ENCODE results near the gene OTUD7B.

Gene OTUD7B

DNA sequence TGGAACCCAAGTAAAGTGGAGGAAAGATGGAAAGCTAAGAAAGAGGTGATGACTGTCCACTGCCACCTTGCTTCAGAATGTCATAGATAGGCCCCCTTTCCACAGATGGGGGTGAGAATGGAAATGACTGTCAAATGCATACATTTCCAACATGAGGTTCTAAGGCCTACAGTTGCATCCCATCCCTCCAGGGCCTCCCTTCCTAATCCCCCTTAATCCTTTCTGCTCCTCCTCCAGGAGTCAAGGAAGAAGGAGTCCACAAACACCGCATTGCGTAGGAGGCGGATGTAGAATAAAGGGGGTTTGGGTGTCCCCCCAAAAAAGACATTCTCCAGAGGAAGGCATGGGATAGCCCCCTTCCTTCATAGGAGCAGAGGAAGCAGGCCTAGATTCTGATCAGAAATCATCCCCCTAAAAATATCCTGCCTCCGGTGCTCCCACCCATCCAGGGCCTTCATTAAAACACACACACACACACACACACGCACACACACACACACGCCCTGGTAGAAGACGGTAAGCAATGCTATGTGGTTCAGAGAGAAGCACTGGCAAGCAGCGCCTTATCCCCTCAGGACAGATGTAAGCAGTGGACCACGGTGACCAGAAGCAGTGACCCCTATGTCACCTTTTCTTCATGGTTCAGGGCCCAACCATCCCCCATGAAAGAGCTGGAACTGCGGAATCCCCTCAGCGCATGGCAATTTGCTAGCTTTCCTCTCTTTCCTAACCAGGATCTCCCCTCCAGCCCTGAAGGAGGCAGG, 94.9 kb downstream of the OTUD7B start:
- no peak for DNase-seq

DNA sequence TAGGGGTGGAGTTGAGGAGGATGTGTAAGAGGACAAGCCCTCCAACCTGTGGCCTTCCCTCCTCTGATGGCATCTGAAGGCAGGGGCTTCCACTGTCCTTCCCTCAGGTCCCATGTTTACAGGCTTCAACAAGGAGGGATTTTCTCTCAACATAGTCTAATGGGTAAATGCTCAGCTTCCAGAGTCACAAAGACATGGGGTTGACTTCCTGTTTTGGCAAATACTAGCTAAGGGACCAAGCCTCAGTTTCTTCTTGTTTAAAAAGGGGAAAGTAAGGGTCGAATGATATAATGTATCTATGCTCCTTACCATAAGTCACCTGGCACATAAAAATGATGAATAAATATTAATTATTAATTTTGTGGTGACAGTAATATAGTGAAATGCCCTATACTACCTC, 96.0 kb downstream of the OTUD7B start:
- DNase-seq: no peak

DNA sequence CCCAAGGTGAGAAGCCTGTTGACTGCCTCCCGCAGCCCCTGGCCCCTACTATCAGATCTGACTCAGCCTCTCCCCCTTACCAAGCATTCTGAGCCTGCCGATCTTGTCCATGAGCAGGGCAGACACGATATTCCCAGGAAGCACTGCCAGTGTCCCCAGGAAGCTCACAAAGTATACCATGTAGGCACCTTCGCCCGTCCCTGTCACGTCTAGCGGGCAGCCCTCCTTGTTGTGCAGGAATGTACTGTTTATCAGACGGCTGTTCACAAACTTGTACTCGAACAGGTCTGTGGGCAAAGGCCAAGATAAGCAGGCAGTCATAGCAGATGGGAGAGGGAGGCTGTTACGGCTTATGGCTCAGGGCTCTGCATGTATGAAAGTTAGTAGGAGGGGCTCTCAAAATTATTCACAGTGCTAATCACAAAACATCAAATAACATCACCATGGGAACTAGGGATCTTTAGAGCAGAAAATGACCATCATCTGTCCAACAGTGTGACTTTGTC, 103.9 kb downstream of the OTUD7B start:
- DNase-seq: no peak

DNA sequence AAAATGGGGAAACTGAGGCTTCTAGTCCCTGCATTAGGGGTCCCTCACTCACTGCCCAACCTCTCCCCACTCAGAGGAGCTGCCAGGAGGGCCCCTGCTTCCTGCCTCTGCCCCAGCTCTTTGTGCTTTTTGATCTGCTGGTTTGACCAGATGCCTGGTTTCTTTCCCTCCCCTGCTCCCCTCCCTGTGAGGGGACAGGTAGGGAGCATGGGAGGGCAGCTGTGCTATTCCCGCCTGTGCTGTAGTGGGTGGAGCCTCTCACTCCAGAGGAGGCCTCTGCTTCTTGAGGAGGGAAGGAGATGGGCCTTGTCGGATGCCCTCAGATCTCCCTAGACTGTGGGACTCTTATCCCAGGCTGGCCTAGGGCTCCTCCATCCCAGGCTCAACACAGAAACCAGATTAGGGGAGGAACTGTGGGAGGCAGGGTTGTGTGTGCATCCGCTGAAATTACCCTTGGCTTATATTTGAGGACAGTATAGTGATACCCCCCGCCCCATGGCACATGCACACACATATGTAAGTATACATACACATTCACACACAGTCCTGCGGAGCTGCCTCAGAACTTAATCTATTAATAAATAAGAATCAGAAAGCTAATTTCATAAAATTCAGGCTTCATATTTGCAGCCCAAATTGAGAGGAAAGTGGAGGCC, 106.6 kb downstream of the OTUD7B start:
- DNase-seq: no peak

DNA sequence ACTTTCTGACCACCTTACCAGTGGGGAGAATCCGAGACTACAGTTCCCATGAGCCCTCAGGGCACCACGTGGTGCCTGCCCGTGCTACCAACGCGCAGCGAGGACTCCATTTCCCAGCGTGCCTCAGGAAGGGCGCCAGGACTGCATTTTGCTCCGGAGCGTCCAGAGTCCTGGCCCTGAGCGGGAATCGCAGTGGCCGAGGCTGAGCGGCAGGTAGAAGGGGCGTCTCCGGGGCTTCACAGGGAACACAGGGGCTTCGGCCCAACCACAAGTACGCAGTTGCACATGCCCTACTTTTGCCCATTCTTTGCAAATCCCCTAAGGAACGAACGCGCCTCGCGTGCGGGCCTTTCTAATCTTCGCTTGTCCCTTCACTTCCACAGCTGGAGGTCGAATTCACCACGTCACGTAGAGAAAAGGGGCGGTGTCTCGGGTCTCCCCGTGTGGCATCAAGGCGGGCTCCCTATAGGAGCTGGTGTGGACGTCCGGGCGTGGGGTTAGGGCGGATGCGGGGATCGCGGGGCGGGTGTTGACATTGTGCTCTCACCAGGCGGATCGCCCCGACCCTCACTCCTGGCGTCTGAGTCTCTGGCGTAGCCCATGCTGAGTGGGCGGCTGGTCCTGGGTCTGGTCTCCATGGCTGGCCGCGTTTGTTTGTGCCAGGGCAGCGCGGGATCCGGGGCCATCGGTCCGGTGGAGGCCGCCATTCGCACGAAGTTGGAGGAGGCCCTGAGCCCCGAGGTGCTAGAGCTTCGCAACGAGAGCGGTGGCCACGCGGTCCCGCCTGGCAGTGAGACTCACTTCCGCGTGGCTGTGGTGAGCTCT, 110.9 kb downstream of the OTUD7B start, which contains the start of gene BOLA1:
TSS of gene BOLA1 (plus strand) at position 109 of the 825 bp plus-strand sequence. CDS start at position 601, 492 bp downstream.
- peak; percentile 67 for DNase-seq

DNA sequence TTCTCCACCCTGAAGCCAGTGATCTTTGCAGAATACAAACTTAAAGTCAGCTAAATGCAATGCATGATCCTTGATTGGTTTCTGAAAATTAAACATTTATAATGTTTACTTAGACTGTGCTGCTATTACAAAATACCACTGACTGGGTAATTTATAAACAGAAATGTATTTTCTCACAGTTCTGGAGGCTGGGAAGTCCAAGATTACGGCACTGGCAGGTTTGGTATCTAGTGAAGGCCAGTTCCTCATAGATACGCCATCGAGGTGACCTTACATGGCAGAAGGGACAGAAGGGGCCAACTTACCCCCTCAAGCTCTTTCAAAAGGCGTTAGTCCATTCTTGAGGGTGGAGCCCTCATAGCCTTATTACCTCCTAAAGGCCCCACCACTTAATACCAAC, 114.0 kb downstream of the OTUD7B start:
- no peak for DNase-seq

DNA sequence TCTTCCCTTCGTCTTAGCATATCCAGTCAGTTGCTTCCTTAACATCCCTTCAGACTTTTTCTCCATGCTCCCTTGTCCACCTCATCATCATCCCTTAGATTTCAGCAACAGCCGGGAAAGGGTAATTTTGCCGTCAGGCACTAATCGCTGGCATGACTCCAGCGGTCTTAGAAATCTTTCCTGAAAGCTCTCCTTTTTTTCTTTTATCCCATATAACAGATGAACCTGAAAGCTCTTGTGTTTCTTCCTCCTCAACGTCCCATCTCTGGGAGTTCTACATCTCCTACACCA, 121.6 kb downstream of the OTUD7B start:
- no peak for DNase-seq

DNA sequence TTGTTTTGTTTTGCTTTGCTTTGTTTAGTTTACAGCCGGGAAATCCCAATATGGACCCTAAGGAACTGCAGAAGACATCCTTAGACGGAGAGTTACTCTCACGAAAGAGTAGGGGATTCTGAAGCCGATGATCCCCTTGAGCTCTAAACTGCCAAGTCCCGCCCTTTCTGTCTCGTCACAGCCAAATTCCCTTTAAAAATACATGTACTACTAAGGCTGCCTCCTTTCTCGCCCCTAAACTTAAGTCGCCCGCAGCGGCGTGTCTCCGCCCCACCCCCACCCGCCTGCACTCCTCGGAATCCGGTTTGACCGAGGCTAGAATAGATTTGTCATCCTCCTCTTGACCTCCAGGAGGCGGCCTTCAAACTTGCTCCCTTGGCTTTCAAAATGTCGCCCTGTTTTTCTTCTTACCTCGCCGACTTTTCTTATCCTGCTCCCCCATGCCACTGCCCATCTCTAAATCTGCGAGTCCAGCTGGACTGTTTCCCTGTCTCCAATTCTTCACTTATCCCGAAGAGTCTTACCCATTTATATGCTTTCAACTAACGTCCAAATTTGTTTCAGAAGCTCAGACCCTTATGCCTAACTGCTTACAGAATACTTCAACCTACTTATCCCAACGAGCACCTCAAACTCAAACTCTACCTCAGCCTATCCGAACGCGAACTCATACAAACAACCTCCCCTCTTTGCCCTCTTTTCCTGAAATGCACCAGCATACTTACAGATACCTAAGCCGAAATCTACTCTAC, 122.1 kb downstream of the OTUD7B start:
- DNase-seq: peak; percentile 91

Data from KG1 (cell line).